Osteocyte (in vitro differentiated cells): ENCODE measurements around the gene COLQ. TPM values are rescaled to one million over a fixed set of nuclear protein-coding genes. Genes with fewer than 3 reads are reported as not detected.

Source experiments
- DNase-seq: peaks from one replicate; pipeline ENCODE4 v3.0.0; 2021; ENCODE audit warnings: mixed read lengths; ENCODE audit not compliant: unreplicated experiment; ENCODE audit errors: extremely low spot score
- H3K27ac Mint-ChIP-seq: one replicate; pipeline ENCODE4 v1.8.0; 2021; ENCODE audit warnings: mild to moderate bottlenecking, mixed read lengths; ENCODE audit not compliant: unreplicated experiment
- H3K27me3 Mint-ChIP-seq: one replicate; pipeline ENCODE4 v1.8.0; 2021; ENCODE audit warnings: mixed read lengths; ENCODE audit not compliant: unreplicated experiment
- H3K36me3 Mint-ChIP-seq: one replicate; pipeline ENCODE4 v1.8.0; 2021; ENCODE audit warnings: mixed read lengths; ENCODE audit not compliant: unreplicated experiment
- H3K4me1 Mint-ChIP-seq: one replicate; pipeline ENCODE4 v1.8.0; 2021; ENCODE audit warnings: mixed read lengths; ENCODE audit not compliant: unreplicated experiment
- H3K4me3 Mint-ChIP-seq: one replicate; pipeline ENCODE4 v1.8.0; 2021; ENCODE audit warnings: mild to moderate bottlenecking, moderate library complexity, mixed read lengths; ENCODE audit not compliant: unreplicated experiment
- H3K9me3 Mint-ChIP-seq: one replicate; pipeline ENCODE4 v1.8.0; 2021; ENCODE audit warnings: mixed read lengths; ENCODE audit not compliant: unreplicated experiment
- total RNA-seq: library from RNA; stranded (reverse); gene quantifications from 2 replicates; pipeline ENCODE4 v1.2.1, GENCODE V29; 2021
- TF ChIP-seq, protein P1 (sequence below): fragments of 200-600 bp; sonication (generic); IDR thresholded peaks from 2 replicates; pipeline ENCODE4 v1.5.0; 2021; ENCODE audit warnings: antibody characterized with exemption, mild to moderate bottlenecking, moderate library complexity

The COLQ gene
- total RNA-seq, 1 donor from 2014 or later, result 2.6 TPM

DNA sequence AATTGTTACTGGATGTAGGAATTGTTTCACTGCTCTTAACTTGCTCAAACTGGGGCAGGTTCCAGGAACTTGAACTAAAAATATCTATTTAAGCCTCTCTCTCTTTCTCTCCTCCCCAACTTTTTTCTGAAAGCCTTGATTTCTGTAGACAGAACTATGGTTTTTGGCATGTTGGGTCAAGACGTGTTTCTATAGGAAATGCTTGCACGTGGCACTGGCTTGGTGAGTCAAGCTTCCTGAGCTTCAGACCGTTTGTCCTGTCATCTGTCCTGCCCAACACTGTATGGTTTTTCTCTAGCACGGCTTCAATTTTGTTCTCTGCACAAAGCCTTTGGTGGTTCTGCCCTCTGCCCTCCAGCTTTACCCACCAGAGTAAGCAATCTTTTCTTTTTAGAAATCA, 80.6 kb downstream of the COLQ start:
- no peaks in the 10 kb centered on the region for H3K9me3 Mint-ChIP-seq
- H3K36me3 Mint-ChIP-seq, result peaks cover 63% of the 10 kb centered on the region
- H3K27ac Mint-ChIP-seq, result no peak overlapping the region
- TF ChIP-seq, protein P1, sequence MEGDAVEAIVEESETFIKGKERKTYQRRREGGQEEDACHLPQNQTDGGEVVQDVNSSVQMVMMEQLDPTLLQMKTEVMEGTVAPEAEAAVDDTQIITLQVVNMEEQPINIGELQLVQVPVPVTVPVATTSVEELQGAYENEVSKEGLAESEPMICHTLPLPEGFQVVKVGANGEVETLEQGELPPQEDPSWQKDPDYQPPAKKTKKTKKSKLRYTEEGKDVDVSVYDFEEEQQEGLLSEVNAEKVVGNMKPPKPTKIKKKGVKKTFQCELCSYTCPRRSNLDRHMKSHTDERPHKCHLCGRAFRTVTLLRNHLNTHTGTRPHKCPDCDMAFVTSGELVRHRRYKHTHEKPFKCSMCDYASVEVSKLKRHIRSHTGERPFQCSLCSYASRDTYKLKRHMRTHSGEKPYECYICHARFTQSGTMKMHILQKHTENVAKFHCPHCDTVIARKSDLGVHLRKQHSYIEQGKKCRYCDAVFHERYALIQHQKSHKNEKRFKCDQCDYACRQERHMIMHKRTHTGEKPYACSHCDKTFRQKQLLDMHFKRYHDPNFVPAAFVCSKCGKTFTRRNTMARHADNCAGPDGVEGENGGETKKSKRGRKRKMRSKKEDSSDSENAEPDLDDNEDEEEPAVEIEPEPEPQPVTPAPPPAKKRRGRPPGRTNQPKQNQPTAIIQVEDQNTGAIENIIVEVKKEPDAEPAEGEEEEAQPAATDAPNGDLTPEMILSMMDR, result no peak
- DNase-seq, result peak; percentile 8
- H3K4me1 Mint-ChIP-seq, result no peaks in the 10 kb centered on the region
- no peaks in the 10 kb centered on the region for H3K27me3 Mint-ChIP-seq
- H3K4me3 Mint-ChIP-seq, result no peak overlapping the region

DNA sequence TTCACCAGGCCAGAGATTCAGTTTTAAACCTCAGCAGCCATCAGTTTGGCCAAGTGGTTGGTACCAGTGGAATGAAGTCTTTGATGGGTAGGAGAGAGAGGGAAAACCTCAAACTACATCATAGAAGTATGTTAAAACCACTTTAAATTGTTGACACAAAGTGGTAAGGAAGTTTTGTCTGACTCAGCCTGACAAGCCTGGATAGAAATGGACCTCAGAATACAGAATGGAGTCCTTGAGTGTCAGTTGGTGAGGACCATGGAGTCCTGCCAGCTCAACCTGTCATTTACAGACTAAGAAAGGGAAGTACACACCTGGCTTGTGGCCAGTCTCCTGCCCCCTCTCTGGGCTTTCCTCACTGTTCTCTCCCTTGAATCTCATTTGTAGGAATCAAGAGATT, 82.0 kb downstream of the COLQ start:
- Mint-ChIP-seq H3K4me3 (no peak overlapping the region), H3K9me3 (no peaks in the 10 kb centered on the region), H3K36me3 (peaks cover 66% of the 10 kb centered on the region), H3K27me3 (no peaks in the 10 kb centered on the region), H3K4me1 (no peaks in the 10 kb centered on the region), H3K27ac (no peak overlapping the region)
- no peak for DNase-seq
- TF ChIP-seq, protein P1, result no peak

DNA sequence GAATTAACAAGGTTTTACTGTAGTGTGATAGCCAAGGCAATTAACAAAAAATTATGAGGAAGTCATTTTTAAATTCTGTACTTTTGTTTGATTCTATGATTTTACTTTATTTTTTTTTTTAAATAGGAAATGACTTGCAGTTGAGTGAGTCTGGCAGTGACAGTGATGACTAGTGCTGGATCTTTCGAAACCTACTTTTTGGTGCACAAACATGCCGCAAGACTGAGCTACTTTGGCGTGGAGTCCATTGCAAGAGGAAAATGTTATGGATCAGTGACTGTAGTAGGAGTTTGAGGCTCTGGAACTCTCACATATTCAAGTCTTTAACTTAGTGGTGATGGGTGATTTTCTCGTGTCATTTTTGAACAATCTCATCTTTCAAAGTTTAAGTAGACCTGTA, 82.5 kb downstream of the COLQ start:
- no peak overlapping the region for H3K27ac Mint-ChIP-seq
- peaks cover 70% of the 10 kb centered on the region for H3K36me3 Mint-ChIP-seq
- DNase-seq, result no peak
- no peaks in the 10 kb centered on the region for H3K27me3 Mint-ChIP-seq
- TF ChIP-seq, protein P1, result no peak
- no peaks in the 10 kb centered on the region for H3K9me3 Mint-ChIP-seq
- H3K4me1 Mint-ChIP-seq, result no peaks in the 10 kb centered on the region
- H3K4me3 Mint-ChIP-seq, result no peak overlapping the region

DNA sequence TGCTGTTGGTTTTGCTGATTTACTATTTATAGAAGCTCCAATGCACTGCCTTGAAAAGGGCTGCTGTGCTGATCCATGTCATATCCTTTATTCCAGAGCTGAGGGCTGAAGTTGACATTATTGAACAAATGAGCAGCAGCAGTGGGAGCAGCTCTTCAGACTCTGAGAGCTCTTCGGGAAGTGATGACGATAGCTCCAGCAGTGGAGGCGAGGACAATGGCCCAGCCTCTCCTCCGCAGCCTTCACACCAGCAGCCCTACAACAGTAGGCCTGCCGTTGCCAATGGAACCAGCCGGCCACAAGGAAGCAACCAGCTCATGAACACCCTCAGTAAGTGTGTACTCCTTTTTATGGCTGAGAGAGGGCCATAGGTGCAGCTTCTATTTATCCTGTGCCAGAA, 85.3 kb downstream of the COLQ start:
- Mint-ChIP-seq H3K36me3 (peaks cover 66% of the 10 kb centered on the region), H3K9me3 (no peaks in the 10 kb centered on the region), H3K4me3 (no peak overlapping the region), H3K27ac (no peak overlapping the region), H3K27me3 (no peaks in the 10 kb centered on the region), H3K4me1 (no peaks in the 10 kb centered on the region)
- TF ChIP-seq, protein P1, result no peak
- DNase-seq, result no peak

DNA sequence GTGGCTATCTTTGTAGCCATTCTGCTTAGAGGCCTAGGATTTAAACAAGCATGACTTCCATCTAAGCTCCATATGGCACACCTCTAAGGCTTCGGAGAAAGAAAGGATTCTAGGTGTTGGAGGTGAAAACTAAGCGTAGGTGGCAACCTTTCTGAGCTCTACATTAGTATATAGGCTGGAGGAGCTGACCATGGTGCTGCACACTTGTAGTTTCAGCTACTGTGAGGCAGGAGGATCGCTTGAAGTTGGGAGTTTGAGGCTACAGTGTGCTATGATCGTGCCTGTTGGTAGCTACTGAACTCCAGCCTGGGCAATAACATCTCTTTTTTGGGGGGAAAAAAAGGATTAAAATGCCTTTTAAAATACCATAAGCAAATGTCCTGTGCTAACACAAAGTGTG, 86.8 kb downstream of the COLQ start:
- H3K27me3 Mint-ChIP-seq, result no peaks in the 10 kb centered on the region
- TF ChIP-seq, protein P1, result no peak

More for the DNA sequence above, 86.8 kb downstream of the COLQ start:
- H3K27ac Mint-ChIP-seq, result no peak overlapping the region
- H3K4me1 Mint-ChIP-seq, result peaks cover under 1% of the 10 kb centered on the region
- no peak overlapping the region for H3K4me3 Mint-ChIP-seq
- no peaks in the 10 kb centered on the region for H3K9me3 Mint-ChIP-seq
- peaks cover 54% of the 10 kb centered on the region for H3K36me3 Mint-ChIP-seq
- DNase-seq, result no peak
